Activated CD8-positive, alpha-beta T cell treated with anti-CD3 and anti-CD28 coated beads for 36 hours (primary cell): Measurements from ENCODE around the gene FOXP3. TPM values are rescaled to one million over a fixed set of nuclear protein-coding genes. Genes with fewer than 3 reads are reported as not detected.

Source experiments
- ATAC-seq: fragments of 200-7000 bp; cut with Tn5 transposase; one replicate; pipeline ENCODE4 v1.10.0; 2021; ENCODE audit warnings: mild to moderate bottlenecking, moderate library complexity
- CTCF ChIA-PET: fragments of 350-600 bp; sonication (Branson Sonifier 250); formaldehyde crosslinking; loops from one replicate; lab custom pipeline; 2021; ENCODE audit warnings: antibody characterized with exemption; lab: Charles Lee
- POLR2A ChIA-PET: fragments of 350-600 bp; sonication (Branson Sonifier 250); formaldehyde crosslinking; loops from one replicate; lab custom pipeline; 2021; ENCODE audit warnings: antibody characterized with exemption; lab: Charles Lee
- DNase-seq: peaks from one replicate; pipeline ENCODE4 v3.0.0-alpha.2; 2020
- H3K27ac Mint-ChIP-seq: one replicate; pipeline ENCODE4 v1.8.0; 2021; ENCODE audit warnings: mild to moderate bottlenecking, mixed read lengths
- H3K27me3 Mint-ChIP-seq: one replicate; pipeline ENCODE4 v1.8.0; 2021; ENCODE audit warnings: mixed read lengths
- H3K36me3 Mint-ChIP-seq: one replicate; pipeline ENCODE4 v1.8.0; 2021; ENCODE audit warnings: low read depth, mixed read lengths
- H3K4me1 Mint-ChIP-seq: one replicate; pipeline ENCODE4 v1.8.0; 2021; ENCODE audit warnings: low read depth, mixed read lengths
- H3K4me3 Mint-ChIP-seq: one replicate; pipeline ENCODE4 v1.8.0; 2021; ENCODE audit warnings: mild to moderate bottlenecking, moderate library complexity, mixed read lengths
- H3K9me3 Mint-ChIP-seq: one replicate; pipeline ENCODE4 v1.8.0; 2021; ENCODE audit warnings: mixed read lengths
- intact Hi-C: fragments of 100-400 bp; cut with micrococcal nuclease; formaldehyde crosslinking; loops from one replicate; pipeline ENCODE4 v1.10.0; 2022
- total RNA-seq, 2 experiments: library from RNA; stranded (reverse); gene quantifications; one replicate each; pipeline ENCODE4 v1.2.3, GENCODE V29; 2021
- TF ChIP-seq, protein P1 (sequence below): fragments of 200-600 bp; IDR thresholded peaks from one replicate; pipeline ENCODE4 v1.8.0; 2022; ENCODE audit warnings: antibody characterized with exemption, mild to moderate bottlenecking

The FOXP3 gene
- total RNA-seq, 2 experiments from 2014 or later = 22.3 to 23.5 TPM

DNA sequence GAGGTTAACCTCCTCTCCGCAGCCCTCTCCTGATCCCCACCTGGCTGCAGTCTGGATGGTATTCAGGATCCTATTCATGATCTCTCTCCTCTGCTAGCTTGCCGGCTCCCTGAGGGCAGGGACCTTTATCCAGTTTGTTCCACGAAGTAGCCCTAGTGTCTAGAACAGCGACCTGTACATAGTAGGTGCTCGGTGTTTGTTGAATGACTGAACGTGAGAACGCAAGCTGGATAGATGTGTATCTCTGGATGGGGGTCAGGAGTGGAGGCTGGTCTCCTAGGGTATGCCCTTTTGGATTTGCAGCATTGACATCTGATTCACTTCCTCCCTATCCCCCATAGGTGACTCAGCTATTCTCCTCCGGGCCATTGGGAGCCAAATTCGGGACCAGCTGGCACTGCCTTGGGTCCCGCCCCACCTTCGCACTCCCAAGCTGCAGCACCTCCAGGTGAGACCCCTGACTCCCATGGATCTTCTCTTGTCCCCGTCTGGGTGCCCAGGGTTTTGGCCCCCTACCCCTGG is 21.9 kb downstream of the FOXP3 start:
- H3K4me3 Mint-ChIP-seq = no peak overlapping the region
- intact Hi-C loops = no loop called here
- H3K4me1 Mint-ChIP-seq = peaks cover 12% of the 10 kb centered on the region
- TF ChIP-seq, protein P1, sequence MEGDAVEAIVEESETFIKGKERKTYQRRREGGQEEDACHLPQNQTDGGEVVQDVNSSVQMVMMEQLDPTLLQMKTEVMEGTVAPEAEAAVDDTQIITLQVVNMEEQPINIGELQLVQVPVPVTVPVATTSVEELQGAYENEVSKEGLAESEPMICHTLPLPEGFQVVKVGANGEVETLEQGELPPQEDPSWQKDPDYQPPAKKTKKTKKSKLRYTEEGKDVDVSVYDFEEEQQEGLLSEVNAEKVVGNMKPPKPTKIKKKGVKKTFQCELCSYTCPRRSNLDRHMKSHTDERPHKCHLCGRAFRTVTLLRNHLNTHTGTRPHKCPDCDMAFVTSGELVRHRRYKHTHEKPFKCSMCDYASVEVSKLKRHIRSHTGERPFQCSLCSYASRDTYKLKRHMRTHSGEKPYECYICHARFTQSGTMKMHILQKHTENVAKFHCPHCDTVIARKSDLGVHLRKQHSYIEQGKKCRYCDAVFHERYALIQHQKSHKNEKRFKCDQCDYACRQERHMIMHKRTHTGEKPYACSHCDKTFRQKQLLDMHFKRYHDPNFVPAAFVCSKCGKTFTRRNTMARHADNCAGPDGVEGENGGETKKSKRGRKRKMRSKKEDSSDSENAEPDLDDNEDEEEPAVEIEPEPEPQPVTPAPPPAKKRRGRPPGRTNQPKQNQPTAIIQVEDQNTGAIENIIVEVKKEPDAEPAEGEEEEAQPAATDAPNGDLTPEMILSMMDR = no peak
- CTCF ChIA-PET = interaction anchor here (1.2 kb wide), 1 partner anchor 50 kb away, joined by 3 read pairs; no protein-coding TSS in a partner anchor
- ATAC-seq (no peak), DNase-seq (no peak)
- no peak overlapping the region for H3K27ac Mint-ChIP-seq
- H3K27me3 Mint-ChIP-seq = no peaks in the 10 kb centered on the region
- POLR2A ChIA-PET = no interaction called here
- H3K36me3 Mint-ChIP-seq = peaks cover 21% of the 10 kb centered on the region
- no peaks in the 10 kb centered on the region for H3K9me3 Mint-ChIP-seq

DNA sequence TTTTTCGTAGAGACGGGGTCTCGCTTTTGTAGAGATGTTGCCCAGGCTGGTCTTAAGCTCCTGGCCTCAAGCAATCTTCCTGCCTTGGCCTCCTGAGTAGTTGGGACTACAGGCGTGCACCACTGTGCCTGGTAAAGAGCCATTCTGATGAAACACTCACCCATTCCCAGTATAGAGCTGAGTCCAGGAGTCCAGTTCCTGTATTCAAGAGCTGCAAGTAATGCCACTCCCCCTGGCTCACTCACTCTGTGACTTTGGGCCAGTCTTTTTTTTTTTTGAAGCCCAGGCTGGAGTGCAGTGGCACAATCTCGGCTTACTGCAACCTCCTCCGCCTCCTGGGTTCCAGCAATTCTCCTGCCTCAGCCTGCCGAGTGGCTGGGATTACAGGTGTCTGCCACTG is 25.8 kb downstream of the FOXP3 start:
- H3K4me3 Mint-ChIP-seq = no peak overlapping the region
- intact Hi-C loops = no loop called here

DNA sequence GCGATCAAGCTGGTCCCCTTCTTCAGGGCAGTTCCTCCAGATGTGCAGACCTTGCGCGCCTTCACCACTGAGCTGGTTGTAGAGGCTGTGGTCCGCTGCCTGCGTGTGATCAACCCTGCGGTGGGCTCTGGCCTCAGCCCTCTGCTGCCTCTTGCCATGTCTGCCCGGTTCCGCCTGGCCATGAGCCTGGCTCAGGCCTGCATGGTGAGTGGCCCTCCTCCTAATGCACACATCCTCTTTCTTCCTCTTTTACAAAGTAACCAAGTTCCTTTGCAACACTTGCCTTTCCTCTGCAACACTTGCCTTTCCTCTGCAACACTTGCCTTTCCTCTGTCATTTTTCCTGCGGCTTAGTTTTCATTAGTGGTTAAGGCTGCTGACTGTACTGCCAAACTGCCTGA is 27.4 kb downstream of the FOXP3 start:
- peak overlapping the region; percentile 84 for H3K4me3 Mint-ChIP-seq
- H3K9me3 Mint-ChIP-seq = no peaks in the 10 kb centered on the region
- H3K27ac Mint-ChIP-seq = peak overlapping the region; percentile 78
- ChIA-PET CTCF (no interaction called here), POLR2A (interaction anchor here (0.6 kb wide), 1 partner anchor 159 kb away, joined by 3 read pairs; no protein-coding TSS in a partner anchor)
- intact Hi-C loops = no loop called here
- DNase-seq (no peak), ATAC-seq (no peak)
- TF ChIP-seq, protein P1 = no peak
- peaks cover 22% of the 10 kb centered on the region for H3K4me1 Mint-ChIP-seq
- peaks cover 16% of the 10 kb centered on the region for H3K36me3 Mint-ChIP-seq
- H3K27me3 Mint-ChIP-seq = no peaks in the 10 kb centered on the region

More for the DNA sequence above, 25.8 kb downstream of the FOXP3 start:
- ChIA-PET POLR2A (no interaction called here), CTCF (no interaction called here)
- ATAC-seq (no peak), DNase-seq (no peak)
- Mint-ChIP-seq H3K27ac (no peak overlapping the region), H3K9me3 (no peaks in the 10 kb centered on the region), H3K36me3 (peaks cover 24% of the 10 kb centered on the region), H3K4me1 (peaks cover 25% of the 10 kb centered on the region), H3K27me3 (no peaks in the 10 kb centered on the region)
- TF ChIP-seq, protein P1 = no peak

DNA sequence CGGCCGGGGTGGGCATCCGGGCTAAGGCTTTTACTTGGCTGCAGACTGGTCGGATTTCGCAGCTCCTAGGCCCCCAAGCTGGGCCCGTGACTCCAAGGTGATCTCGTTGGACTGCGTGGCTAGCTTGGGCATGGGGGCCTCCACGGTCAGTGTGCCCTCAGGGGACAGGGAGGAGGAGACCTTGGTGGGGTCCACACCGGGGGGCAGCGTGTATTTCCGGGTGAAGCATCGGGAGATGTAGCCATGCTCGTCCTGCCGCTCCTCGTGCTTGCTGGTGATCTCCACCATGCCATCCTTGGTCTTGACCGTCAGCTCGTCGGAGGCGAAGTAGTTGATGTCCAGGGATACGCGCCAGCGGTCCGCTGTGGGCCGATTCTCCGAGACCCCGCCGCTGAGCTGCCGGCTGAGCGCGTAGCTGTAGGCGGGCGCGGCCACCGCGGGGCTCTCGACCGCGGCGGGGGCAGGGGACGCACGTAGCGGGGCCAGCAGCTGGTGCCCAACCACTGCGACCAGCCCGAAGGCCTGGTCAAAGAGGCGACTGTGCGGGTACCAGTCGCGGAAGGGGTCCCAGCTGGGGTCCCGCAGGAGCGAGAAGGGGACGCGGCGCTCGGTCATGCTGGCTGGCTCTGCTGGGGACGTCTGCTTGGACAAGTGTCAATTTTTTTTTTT is 30.5 kb downstream of the FOXP3 start:
- no peak overlapping the region for H3K4me3 Mint-ChIP-seq
- ChIA-PET CTCF (no interaction called here), POLR2A (no interaction called here)
- ATAC-seq (no peak), DNase-seq (no peak)
- no peaks in the 10 kb centered on the region for H3K27me3 Mint-ChIP-seq
- TF ChIP-seq, protein P1 = no peak
- intact Hi-C loops = no loop called here
- H3K4me1 Mint-ChIP-seq = peaks cover 25% of the 10 kb centered on the region
- no peak overlapping the region for H3K27ac Mint-ChIP-seq
- H3K9me3 Mint-ChIP-seq = no peaks in the 10 kb centered on the region
- peaks cover 8% of the 10 kb centered on the region for H3K36me3 Mint-ChIP-seq

DNA sequence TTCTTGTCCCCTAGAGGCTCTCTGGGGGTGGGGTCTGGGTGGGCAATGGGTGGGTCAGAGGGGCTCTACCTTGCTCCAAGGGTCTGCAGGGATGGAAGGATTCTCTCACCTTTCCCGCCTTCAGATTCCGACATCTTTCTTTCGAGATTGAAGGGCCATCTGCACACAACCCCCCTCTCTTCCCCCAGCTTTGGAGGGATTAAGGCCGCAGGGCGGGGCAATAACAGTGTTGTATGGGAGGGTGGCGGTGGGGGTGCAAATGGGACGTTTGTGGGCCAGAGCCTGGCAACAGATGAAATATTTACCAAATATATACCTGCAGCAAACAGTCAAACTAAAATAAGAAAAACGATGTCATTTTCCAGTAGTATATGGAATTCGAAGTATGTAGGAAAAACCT is 31.3 kb downstream of the FOXP3 start, which contains the start of gene CACNA1F:
CACNA1F (minus strand) TSS at position 165 of the 400 bp plus-strand sequence; CDS start at position 134, 31 bp downstream.
- H3K4me1 Mint-ChIP-seq = peaks cover 25% of the 10 kb centered on the region
- TF ChIP-seq, protein P1 = no peak
- intact Hi-C loops = no loop called here
- no peak for ATAC-seq
- H3K9me3 Mint-ChIP-seq = no peaks in the 10 kb centered on the region
- ChIA-PET CTCF (no interaction called here), POLR2A (no interaction called here)
- DNase-seq = no peak
- peak within 1 kb of the TSS; percentile 35 for H3K27ac Mint-ChIP-seq
- peak within 1 kb of the TSS; percentile 20 for H3K4me3 Mint-ChIP-seq
- no peaks in the 10 kb centered on the region for H3K27me3 Mint-ChIP-seq
- H3K36me3 Mint-ChIP-seq = peaks cover 8% of the 10 kb centered on the region
